PC-3 (cell line): ENCODE results near the gene TENT5C. TPM values are rescaled to one million over a fixed set of nuclear protein-coding genes. Genes with fewer than 3 reads are reported as not detected.

Experiments
- ATAC-seq: fragments of 200-7000 bp; cut with Tn5 transposase; 2 replicates; pipeline ENCODE4 v1.9.1; 2020; ENCODE audit warnings: mild to moderate bottlenecking, moderate library complexity
- BruUV-seq: library from RNA; stranded (reverse); fragments of 400-500 nt; replicated peaks from 2 replicates; lab custom pipeline; 2021; lab: Mats Ljungman, UMichigan
- CTCF ChIA-PET: fragments of 300-600 bp; sonication (Branson Sonifier 250); formaldehyde crosslinking; loops from one replicate; lab custom pipeline; 2022; ENCODE audit warnings: antibody characterized with exemption; lab: Charles Lee
- POLR2A ChIA-PET: fragments of 300-600 bp; sonication (Branson Sonifier 250); formaldehyde crosslinking; loops from one replicate; lab custom pipeline; 2022; ENCODE audit warnings: antibody characterized with exemption; ENCODE audit not compliant: unreplicated experiment; lab: Charles Lee
- DNase-seq: peaks from one replicate; pipeline ENCODE4 v3.0.0-alpha.2; 2015
- H2AFZ ChIP-seq: fragments of 300-600 bp; sonication (generic); 2 replicates; pipeline ENCODE4 v1.6.0; 2016; ENCODE audit warnings: antibody characterized with exemption, low read length
- H3F3A ChIP-seq: fragments of 300-600 bp; sonication (generic); one replicate; pipeline ENCODE4 v1.6.0; 2017; ENCODE audit warnings: antibody characterized with exemption, low read length, control low read depth, mild to moderate bottlenecking; ENCODE audit not compliant: unreplicated experiment
- H3K27ac ChIP-seq: fragments of 300-600 bp; sonication (generic); 2 replicates; pipeline ENCODE4 v1.5.1; 2016; ENCODE audit warnings: mild to moderate bottlenecking, low read length
- H3K27me3 ChIP-seq: fragments of 300-600 bp; sonication (generic); 2 replicates; pipeline ENCODE4 v1.6.1; 2016; ENCODE audit warnings: low read length, mixed read lengths
- H3K36me3 ChIP-seq: fragments of 300-600 bp; sonication (generic); 2 replicates; pipeline ENCODE4 v1.6.1; 2016; ENCODE audit warnings: low read depth, mixed run types, low read length, mixed read lengths
- H3K4me1 ChIP-seq: fragments of 300-600 bp; sonication (generic); 2 replicates; pipeline ENCODE4 v1.5.1; 2016; ENCODE audit warnings: low read length; ENCODE audit not compliant: insufficient read depth
- H3K4me2 ChIP-seq: fragments of 300-600 bp; sonication (generic); 2 replicates; pipeline ENCODE4 v1.6.0; 2016; ENCODE audit warnings: low read length
- H3K4me3 ChIP-seq: fragments of 300-600 bp; sonication (generic); 2 replicates; pipeline ENCODE4 v1.5.1; 2016; ENCODE audit warnings: mild to moderate bottlenecking, low read length, mixed read lengths
- H3K79me2 ChIP-seq: fragments of 300-600 bp; sonication (generic); 2 replicates; pipeline ENCODE4 v1.6.1; 2017; ENCODE audit warnings: low read length, mixed read lengths
- H3K9ac ChIP-seq: fragments of 300-600 bp; sonication (generic); 2 replicates; pipeline ENCODE4 v1.6.0; 2016; ENCODE audit warnings: mild to moderate bottlenecking, low read length
- H3K9me2 ChIP-seq: fragments of 300-600 bp; sonication (generic); replicated peaks from 2 replicates; pipeline ENCODE4 v1.6.1; 2016; ENCODE audit warnings: mixed run types, low read length, mixed read lengths
- H3K9me3 ChIP-seq: fragments of 300-600 bp; sonication (generic); 2 replicates; pipeline ENCODE4 v1.6.1; 2016; ENCODE audit warnings: low read length, mixed read lengths
- H4K20me1 ChIP-seq: fragments of 300-600 bp; sonication (generic); 2 replicates; pipeline ENCODE4 v1.6.1; 2016; ENCODE audit warnings: low read length, mixed read lengths
- CTCF ChIP-seq: fragments of 300-600 bp; sonication (generic); conservative IDR thresholded peaks from 2 replicates; pipeline ENCODE4 v1.5.1; 2017; ENCODE audit warnings: antibody characterized with exemption, low read depth, mild to moderate bottlenecking, low read length
- EZH2 ChIP-seq: fragments of 300-600 bp; sonication (generic); IDR thresholded peaks from one replicate; pipeline ENCODE4 v1.6.1; 2017; ENCODE audit warnings: antibody characterized with exemption, mild to moderate bottlenecking, low read length; ENCODE audit not compliant: unreplicated experiment
- EZH2phosphoT487 ChIP-seq: fragments of 300-600 bp; sonication (generic); IDR thresholded peaks from 2 replicates; pipeline ENCODE4 v1.6.1; 2018; ENCODE audit warnings: mild to moderate bottlenecking, antibody characterized with exemption, low read length, borderline replicate concordance
- intact Hi-C: fragments of 100-400 bp; cut with micrococcal nuclease; formaldehyde crosslinking; loops from 2 replicates; pipeline ENCODE4 v1.9.0; 2023
- total RNA-seq: library from RNA; depleted of rRNA; stranded (reverse); fragments of >200 nt; gene quantifications from 2 replicates; pipeline ENCODE4 v1.2.3, GENCODE V29; 2014

The TENT5C gene
- total RNA-seq, 1 experiment from 2014 or later = 2.4 TPM

- Histone ChIP-seq H3K4me2 (no peak overlapping the region), H3F3A (peaks cover 6% of the 10 kb centered on the region), H4K20me1 (no peaks in the 10 kb centered on the region), H3K9ac (no peak overlapping the region), H2AFZ (no peak overlapping the region), H3K27me3 (no peaks in the 10 kb centered on the region), H3K27ac (no peak overlapping the region), H3K4me3 (no peak overlapping the region), H3K9me2 (no peaks in the 10 kb centered on the region), H3K79me2 (no peaks in the 10 kb centered on the region), H3K9me3 (no peaks in the 10 kb centered on the region), H3K36me3 (no peaks in the 10 kb centered on the region), H3K4me1 (peaks cover 67% of the 10 kb centered on the region)
- ChIA-PET CTCF (interaction anchor here (0.5 kb wide), 1 partner anchor 95 kb away, joined by 5 read pairs; no protein-coding TSS in a partner anchor), POLR2A (no interaction called here)
- BruUV-seq = no TSS peak
- intact Hi-C loops = no loop called here
- ATAC-seq = no peak
- DNase-seq = no peak
- TF ChIP-seq EZH2 (no peak), CTCF (no peak), EZH2phosphoT487 (no peak)
Measured at GRCh38 chr1:117629625-117630422, 24.0 kb downstream of the TENT5C start.

- peak; percentile 60 for DNase-seq
- intact Hi-C loops = no loop called here
- Histone ChIP-seq H3K9me2 (no peaks in the 10 kb centered on the region), H3K9ac (no peak overlapping the region), H3K36me3 (no peaks in the 10 kb centered on the region), H3K9me3 (no peaks in the 10 kb centered on the region), H3K4me3 (no peak overlapping the region), H4K20me1 (no peaks in the 10 kb centered on the region), H3K4me2 (peak overlapping the region; percentile 68), H3K79me2 (no peaks in the 10 kb centered on the region), H3K4me1 (peaks cover 67% of the 10 kb centered on the region), H3K27ac (peak overlapping the region; percentile 88), H3K27me3 (no peaks in the 10 kb centered on the region), H2AFZ (no peak overlapping the region), H3F3A (peaks cover 6% of the 10 kb centered on the region)
- CTCF ChIA-PET = no interaction called here
- TF ChIP-seq EZH2 (no peak), CTCF (no peak), EZH2phosphoT487 (no peak)
- BruUV-seq = no TSS peak
- POLR2A ChIA-PET = no interaction called here
- ATAC-seq = no peak
Measured at GRCh38 chr1:117630423-117630998, 24.7 kb downstream of the TENT5C start.
